ENCODE data around the gene PDGFB.

The PDGFB gene

DNA sequence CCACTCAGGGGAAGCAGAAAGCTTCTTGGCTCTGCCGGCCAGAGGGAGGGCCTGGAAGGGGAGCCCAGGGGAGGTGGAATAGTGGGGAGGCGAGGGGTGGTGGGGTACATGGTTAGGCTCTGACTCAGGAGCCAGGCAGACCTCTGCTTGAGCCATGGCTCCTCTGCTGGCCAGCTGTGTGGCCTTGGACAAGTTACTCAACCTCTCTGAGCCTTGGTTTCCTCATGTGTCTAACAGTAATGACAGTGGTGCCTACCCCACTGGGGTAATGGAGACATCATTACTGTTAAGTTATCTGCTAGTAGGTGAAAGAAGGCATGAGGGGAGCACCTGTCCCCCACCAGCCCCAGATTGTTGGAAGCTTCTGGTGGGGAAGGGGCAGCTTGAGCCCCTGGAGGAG lies 12.2 kb upstream of the PDGFB start:
- no peak overlapping the region for H2BK5ac ChIP-seq (ENCODE audit: low read depth, low read length, poor library complexity, severe bottlenecking)
- no peak overlapping the region for H3K4ac ChIP-seq (ENCODE audit: low read depth in 1 of 2, low read length in 2 of 2)
- peak overlapping the region; percentile 12 for H2BK15ac ChIP-seq (ENCODE audit: low read depth, poor library complexity, severe bottlenecking)
- H2BK120ac ChIP-seq (ENCODE audit: low read depth, low read length): no peak overlapping the region
- peaks cover 8% of the 10 kb centered on the region for H3K9me3 ChIP-seq (ENCODE audit: control insufficient read depth, low read length)
- H2BK12ac ChIP-seq (ENCODE audit: low read length in 2 of 2): peak overlapping the region; percentile 18 to 29
- no peak overlapping the region for H3K9ac ChIP-seq (ENCODE audit: low read length)
- no peak overlapping the region for H3K14ac ChIP-seq (ENCODE audit: low read length in 2 of 2)
- no peak overlapping the region for H3K27ac ChIP-seq (ENCODE audit: low read length, poor library complexity, severe bottlenecking)
- no peak overlapping the region for H2AFZ ChIP-seq (ENCODE audit: low read depth, low read length)
- no peaks in the 10 kb centered on the region for H3K27me3 ChIP-seq (ENCODE audit: control insufficient read depth in 1 of 2, insufficient read depth in 1 of 2, low read length in 2 of 2)
- no peak overlapping the region for H3K4me2 ChIP-seq (ENCODE audit: low read length, poor library complexity, severe bottlenecking)
- H3K4me3 ChIP-seq (ENCODE audit: insufficient read depth in 1 of 2, low read depth in 1 of 2, low read length in 2 of 2): no peak overlapping the region
- H4K8ac ChIP-seq (ENCODE audit: low read length): no peak overlapping the region
- no peaks in the 10 kb centered on the region for H3K36me3 ChIP-seq (ENCODE audit: control insufficient read depth in 1 of 2, insufficient read depth in 2 of 2, low read depth in 1 of 2, low read length in 2 of 2)
- no peaks in the 10 kb centered on the region for H3K79me1 ChIP-seq (replicated peaks; ENCODE audit: low read length, poor library complexity, severe bottlenecking)
- no peak overlapping the region for H4K91ac ChIP-seq (ENCODE audit: low read length)
- H3K23ac ChIP-seq (ENCODE audit: low read length in 2 of 2): no peak overlapping the region
- peak overlapping the region; percentile 49 for H2AK5ac ChIP-seq (ENCODE audit: low read length, severe bottlenecking)
- no peak for DNase-seq
- 95% methylated on average over 2 of the region's 2 CpGs for WGBS
- no peak overlapping the region for H3K18ac ChIP-seq (ENCODE audit: low read depth in 1 of 2, low read length in 2 of 2)
- peaks cover 47% of the 10 kb centered on the region for H3K4me1 ChIP-seq (ENCODE audit: control insufficient read depth, insufficient read depth, low read depth, low read length)

GRCh38 chr22:39256186-39256552 lies 11.4 kb upstream of the PDGFB start:
- Histone ChIP-seq H3K79me1 (replicated peaks; ENCODE audit: low read length, poor library complexity, severe bottlenecking) (no peaks in the 10 kb centered on the region), H2AK5ac (ENCODE audit: low read length, severe bottlenecking) (peak overlapping the region; percentile 21), H3K4me2 (ENCODE audit: low read length, poor library complexity, severe bottlenecking) (no peak overlapping the region), H2BK120ac (ENCODE audit: low read depth, low read length) (no peak overlapping the region), H4K91ac (ENCODE audit: low read length) (no peak overlapping the region), H3K4me1 (ENCODE audit: control insufficient read depth, insufficient read depth, low read depth, low read length) (peaks cover 49% of the 10 kb centered on the region), H2BK15ac (ENCODE audit: low read depth, poor library complexity, severe bottlenecking) (no peak overlapping the region), H3K36me3 (ENCODE audit: control insufficient read depth in 1 of 2, insufficient read depth in 2 of 2, low read depth in 1 of 2, low read length in 2 of 2) (no peaks in the 10 kb centered on the region), H3K9me3 (ENCODE audit: control insufficient read depth, low read length) (peaks cover under 1% of the 10 kb centered on the region), H3K4ac (ENCODE audit: low read depth in 1 of 2, low read length in 2 of 2) (no peak overlapping the region), H3K4me3 (ENCODE audit: insufficient read depth in 1 of 2, low read depth in 1 of 2, low read length in 2 of 2) (no peak overlapping the region), H4K8ac (ENCODE audit: low read length) (no peak overlapping the region), H3K14ac (ENCODE audit: low read length in 2 of 2) (no peak overlapping the region), H3K9ac (ENCODE audit: low read length) (no peak overlapping the region), H3K27me3 (ENCODE audit: control insufficient read depth in 1 of 2, insufficient read depth in 1 of 2, low read length in 2 of 2) (peaks cover 0 to 7% of the 10 kb centered on the region in 2 experiments), H2BK5ac (ENCODE audit: low read depth, low read length, poor library complexity, severe bottlenecking) (no peak overlapping the region), H2AFZ (ENCODE audit: low read depth, low read length) (no peak overlapping the region), H3K23ac (ENCODE audit: low read length in 2 of 2) (no peak overlapping the region), H3K18ac (ENCODE audit: low read depth in 1 of 2, low read length in 2 of 2) (no peak overlapping the region), H2BK12ac (ENCODE audit: low read length in 2 of 2) (no peak overlapping the region), H3K27ac (ENCODE audit: low read length, poor library complexity, severe bottlenecking) (no peak overlapping the region)
- no peak for DNase-seq
- WGBS: 95% methylated on average over 9 of the region's 11 CpGs

GRCh38 chr22:39255449-39256185 lies 10.8 kb upstream of the PDGFB start:
- H3K14ac ChIP-seq (ENCODE audit: low read length in 2 of 2): no peak overlapping the region
- H3K4me2 ChIP-seq (ENCODE audit: low read length, poor library complexity, severe bottlenecking): no peak overlapping the region
- no peak overlapping the region for H2BK120ac ChIP-seq (ENCODE audit: low read depth, low read length)
- no peak overlapping the region for H2AFZ ChIP-seq (ENCODE audit: low read depth, low read length)
- H4K8ac ChIP-seq (ENCODE audit: low read length): peak overlapping the region; percentile 62
- H3K4me3 ChIP-seq (ENCODE audit: insufficient read depth in 1 of 2, low read depth in 1 of 2, low read length in 2 of 2): no peak overlapping the region
- H2BK5ac ChIP-seq (ENCODE audit: low read depth, low read length, poor library complexity, severe bottlenecking): no peak overlapping the region
- H3K36me3 ChIP-seq (ENCODE audit: control insufficient read depth in 1 of 2, insufficient read depth in 2 of 2, low read depth in 1 of 2, low read length in 2 of 2): peaks cover 0 to under 1% of the 10 kb centered on the region in 2 experiments
- WGBS: 80% methylated on average over 16 of the region's 16 CpGs
- H3K23ac ChIP-seq (ENCODE audit: low read length in 2 of 2): no peak overlapping the region
- H3K4ac ChIP-seq (ENCODE audit: low read depth in 1 of 2, low read length in 2 of 2): no peak overlapping the region
- H3K4me1 ChIP-seq (ENCODE audit: control insufficient read depth, insufficient read depth, low read depth, low read length): peaks cover 49% of the 10 kb centered on the region
- no peaks in the 10 kb centered on the region for H3K9me3 ChIP-seq (ENCODE audit: control insufficient read depth, low read length)
- DNase-seq: no peak
- H3K9ac ChIP-seq (ENCODE audit: low read length): peak overlapping the region; percentile 19
- H2AK5ac ChIP-seq (ENCODE audit: low read length, severe bottlenecking): peak overlapping the region; percentile 19
- H3K79me1 ChIP-seq (replicated peaks; ENCODE audit: low read length, poor library complexity, severe bottlenecking): no peaks in the 10 kb centered on the region
- H4K91ac ChIP-seq (ENCODE audit: low read length): no peak overlapping the region
- H3K27me3 ChIP-seq (ENCODE audit: control insufficient read depth in 1 of 2, insufficient read depth in 1 of 2, low read length in 2 of 2): peaks cover 0 to 12% of the 10 kb centered on the region in 2 experiments
- H2BK12ac ChIP-seq (ENCODE audit: low read length in 2 of 2): peak overlapping the region in 1 of 2 experiments; percentile 55
- no peak overlapping the region for H3K27ac ChIP-seq (ENCODE audit: low read length, poor library complexity, severe bottlenecking)
- H3K18ac ChIP-seq (ENCODE audit: low read depth in 1 of 2, low read length in 2 of 2): no peak overlapping the region
- H2BK15ac ChIP-seq (ENCODE audit: low read depth, poor library complexity, severe bottlenecking): no peak overlapping the region

GRCh38 chr22:39254789-39255298 lies 10.1 kb upstream of the PDGFB start:
- Histone ChIP-seq H3K4ac (ENCODE audit: low read depth in 1 of 2, low read length in 2 of 2) (peak overlapping the region; percentile 49 to 80), H3K4me3 (ENCODE audit: insufficient read depth in 1 of 2, low read depth in 1 of 2, low read length in 2 of 2) (no peak overlapping the region), H3K14ac (ENCODE audit: low read length in 2 of 2) (peak overlapping the region in 1 of 2 experiments; percentile 71), H3K18ac (ENCODE audit: low read depth in 1 of 2, low read length in 2 of 2) (peak overlapping the region; percentile 50 to 84), H2BK120ac (ENCODE audit: low read depth, low read length) (peak overlapping the region; percentile 71), H2BK5ac (ENCODE audit: low read depth, low read length, poor library complexity, severe bottlenecking) (no peak overlapping the region), H3K9ac (ENCODE audit: low read length) (peak overlapping the region; percentile 19), H3K9me3 (ENCODE audit: control insufficient read depth, low read length) (no peaks in the 10 kb centered on the region), H2BK15ac (ENCODE audit: low read depth, poor library complexity, severe bottlenecking) (peak overlapping the region; percentile 9), H3K27ac (ENCODE audit: low read length, poor library complexity, severe bottlenecking) (peak overlapping the region; percentile 16), H4K91ac (ENCODE audit: low read length) (peak overlapping the region; percentile 95), H3K27me3 (ENCODE audit: control insufficient read depth in 1 of 2, insufficient read depth in 1 of 2, low read length in 2 of 2) (peaks cover 0 to 19% of the 10 kb centered on the region in 2 experiments), H3K4me1 (ENCODE audit: control insufficient read depth, insufficient read depth, low read depth, low read length) (peaks cover 49% of the 10 kb centered on the region), H3K23ac (ENCODE audit: low read length in 2 of 2) (no peak overlapping the region), H3K4me2 (ENCODE audit: low read length, poor library complexity, severe bottlenecking) (no peak overlapping the region), H2BK12ac (ENCODE audit: low read length in 2 of 2) (peak overlapping the region; percentile 12 to 55), H4K8ac (ENCODE audit: low read length) (peak overlapping the region; percentile 62), H2AK5ac (ENCODE audit: low read length, severe bottlenecking) (peak overlapping the region; percentile 45), H3K36me3 (ENCODE audit: control insufficient read depth in 1 of 2, insufficient read depth in 2 of 2, low read depth in 1 of 2, low read length in 2 of 2) (peaks cover 0 to 3% of the 10 kb centered on the region in 2 experiments), H3K79me1 (replicated peaks; ENCODE audit: low read length, poor library complexity, severe bottlenecking) (no peaks in the 10 kb centered on the region), H2AFZ (ENCODE audit: low read depth, low read length) (peak overlapping the region; percentile 49)
- DNase-seq: peak; percentile 89
- WGBS: 38% methylated on average over 15 of the region's 15 CpGs

All from mesenchymal stem cell (in vitro differentiated cells and primary cell).